ENCODE data around the gene DDC. TPM values are rescaled to one million over a fixed set of nuclear protein-coding genes. Genes with fewer than 3 reads are reported as not detected.

DDC gene
- total RNA-seq, 4 donors from 2014 or later = 0.35 TPM; not detected in 3

GRCh38 chr7:50565559-50565916 is 333 bp upstream of the DDC start:
- no peaks in the 10 kb centered on the region for H3K4me1 ChIP-seq
- intact Hi-C loops (cut with DNase I) = no loop called here
- no peak overlapping the region for H3K4me3 ChIP-seq
- peaks cover 0 to 21% (median 0%) of the 10 kb centered on the region in 4 donors for H3K27me3 ChIP-seq
- DNase-seq = no peak
- H3K9me3 ChIP-seq = no peaks in the 10 kb centered on the region
- TF ChIP-seq POLR2A (IDR thresholded peaks at IDR 0.05) = no peak
- TF ChIP-seq CTCF (IDR thresholded peaks at IDR 0.05) = no peak
- 50 to 70% methylated on average over 2 of the region's 2 CpGs for WGBS, 2 donors
- H3K27ac ChIP-seq = no peak overlapping the region
- no peaks in the 10 kb centered on the region for H3K36me3 ChIP-seq

- Histone ChIP-seq H3K36me3 (no peaks in the 10 kb centered on the region), H3K4me3 (no peak overlapping the region), H3K9me3 (no peaks in the 10 kb centered on the region), H3K27ac (no peak overlapping the region), H3K4me1 (no peaks in the 10 kb centered on the region), H3K27me3 (peaks cover 0 to 34% (median 0%) of the 10 kb centered on the region in 4 donors)
- no peak for DNase-seq
- 74 to 79% methylated on average over 7 to 8 of the region's 8 CpGs for WGBS, 2 donors
- intact Hi-C loops (cut with DNase I) = no loop called here
- no peak for TF ChIP-seq CTCF (IDR thresholded peaks at IDR 0.05)
These were observed 1.0 kb downstream of the DDC start for GRCh38 chr7:50564171-50564570.

- no peaks in the 10 kb centered on the region for H3K9me3 ChIP-seq
- no peak for DNase-seq
- peaks cover 0 to 3% (median 0%) of the 10 kb centered on the region in 3 donors for H3K4me1 ChIP-seq
- H3K27ac ChIP-seq = no peak overlapping the region
- no peak overlapping the region for H3K4me3 ChIP-seq
- intact Hi-C loops (cut with DNase I) = no loop called here
- H3K36me3 ChIP-seq = no peaks in the 10 kb centered on the region
- WGBS, 2 donors = 60 to 75% methylated on average over 1 to 3 of the region's 5 CpGs
- TF ChIP-seq POLR2A (IDR thresholded peaks at IDR 0.05) (no peak), CTCF (IDR thresholded peaks at IDR 0.05) (no peak)
- H3K27me3 ChIP-seq = peaks cover 0 to 48% (median 0%) of the 10 kb centered on the region in 4 donors
These were observed 3.1 kb downstream of the DDC start for GRCh38 chr7:50562136-50562535.

DNA sequence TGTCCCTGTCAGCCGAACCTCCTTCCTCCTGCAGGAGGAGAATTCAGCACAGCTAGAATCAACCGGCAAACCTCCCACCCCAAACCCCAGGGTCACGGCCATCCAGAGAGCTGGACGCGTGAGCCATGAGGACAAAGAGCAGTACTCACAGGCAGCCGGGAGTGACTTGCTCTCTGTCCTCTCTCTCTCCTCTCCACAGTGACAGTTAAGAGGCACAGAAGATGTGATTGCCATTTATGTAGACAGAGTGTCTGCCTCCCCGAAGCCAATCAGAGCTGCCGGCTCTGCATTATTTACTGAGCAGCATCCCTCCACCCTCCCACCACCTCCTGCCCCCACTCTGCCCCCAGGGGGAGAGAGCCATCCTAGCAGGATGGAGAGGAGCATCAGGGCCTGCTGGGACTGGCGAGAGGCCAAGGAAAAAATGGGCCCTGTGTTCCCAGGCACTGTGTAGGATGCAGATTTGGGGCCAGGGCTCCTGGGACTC is 4.3 kb downstream of the DDC start:
- 37 to 44% methylated on average over 4 to 7 of the region's 9 CpGs for WGBS, 2 donors
- Histone ChIP-seq H3K27ac (no peak overlapping the region), H3K27me3 (peaks cover 0 to 58% (median 0%) of the 10 kb centered on the region in 4 donors), H3K9me3 (no peaks in the 10 kb centered on the region), H3K4me3 (no peak overlapping the region), H3K36me3 (no peaks in the 10 kb centered on the region), H3K4me1 (peaks cover 0 to 11% (median 4%) of the 10 kb centered on the region in 3 donors)
- TF ChIP-seq POLR2A (IDR thresholded peaks at IDR 0.05) (no peak), CTCF (IDR thresholded peaks at IDR 0.05) (no peak)
- intact Hi-C loops (cut with DNase I) = no loop called here
- no peak for DNase-seq

GRCh38 chr7:50559881-50560280 is 5.3 kb downstream of the DDC start:
- no peak overlapping the region for H3K27ac ChIP-seq
- no peaks in the 10 kb centered on the region for H3K9me3 ChIP-seq
- H3K4me1 ChIP-seq = peaks cover 0 to 15% (median 4%) of the 10 kb centered on the region in 3 donors
- no peak overlapping the region for H3K4me3 ChIP-seq
- no peak for DNase-seq
- intact Hi-C loops (cut with DNase I) = no loop called here
- TF ChIP-seq POLR2A (IDR thresholded peaks at IDR 0.05) (no peak), CTCF (IDR thresholded peaks at IDR 0.05) (no peak)
- peaks cover 0 to 60% (median 0%) of the 10 kb centered on the region in 4 donors for H3K27me3 ChIP-seq
- WGBS, 2 donors = 64 to 86% methylated on average over 7 of the region's 7 CpGs
- no peaks in the 10 kb centered on the region for H3K36me3 ChIP-seq

All from esophagus squamous epithelium (tissue), 5 donors.